Neural progenitor cell (in vitro differentiated cells): Measurements from ENCODE around the gene TPSAB1.

Experiments used
- CTCF ChIP-seq: fragments of 200-600 bp; sonication (generic); IDR thresholded peaks from 2 replicates; pipeline ENCODE4 v1.5.1; 2017; ENCODE audit warnings: antibody characterized with exemption, mild to moderate bottlenecking
- EZH2 ChIP-seq: fragments of 200-600 bp; sonication (generic); IDR thresholded peaks from 2 replicates; pipeline ENCODE4 v1.6.1; 2017; ENCODE audit warnings: antibody characterized with exemption, mild to moderate bottlenecking, moderate library complexity

- TF ChIP-seq EZH2 (no peak), CTCF (no peak)
These were observed 23.0 kb upstream of the TPSAB1 start for GRCh38 chr16:1217526-1217925.
